Right ventricle myocardium superior (tissue), 1 donor: ENCODE data around the gene CD48. TPM values are rescaled to one million over a fixed set of nuclear protein-coding genes. Genes with fewer than 3 reads are reported as not detected.
"Not testable (repeated sequence)": the region's sequence is repeated elsewhere in the genome, so short reads cannot be mapped to it uniquely, and the experiment has no call there.

Experiments used
- ATAC-seq: fragments of 200-7000 bp; cut with Tn5 transposase; one replicate; pipeline ENCODE4 v1.9.1; 2020; ENCODE audit warnings: mild to moderate bottlenecking; ENCODE audit not compliant: poor library complexity
- DNase-seq: peaks from one replicate; pipeline ENCODE4 v3.0.0-alpha.2; 2020
- intact Hi-C: fragments of 100-400 bp; cut with DNase I; formaldehyde crosslinking; loops from one replicate; pipeline ENCODE4 v1.11.2; 2022
- total RNA-seq: library from RNA; stranded (reverse); fragmentation: NEBNext Ultra II Directional; extraction: Animal tissue kit (Norgen Biotek cat#: 25700); gene quantifications from one replicate; pipeline ENCODE4 v1.2.1, GENCODE V29; 2021
- donor health status: DM: no; HTN: yes; CAD: no; lungs with severe emphysema.

The CD48 gene
- total RNA-seq, 1 donor from 2014 or later: 0.91 TPM

- DNase-seq: peak; percentile 85
- intact Hi-C loops: no loop called here
- peak; percentile 63 for ATAC-seq
Observed at GRCh38 chr1:160665330-160666078, 46.1 kb downstream of the CD48 start.

- intact Hi-C loops: no loop called here
- DNase-seq: no peak
Observed at GRCh38 chr1:160664573-160665051, 47.0 kb downstream of the CD48 start.

GRCh38 chr1:160662910-160663309 lies 48.7 kb downstream of the CD48 start:
- intact Hi-C loops: no loop called here
- ATAC-seq (no peak), DNase-seq (no peak)

More at GRCh38 chr1:160664573-160665051, 47.0 kb downstream of the CD48 start:
- no peak for ATAC-seq

- DNase-seq (no peak), ATAC-seq (no peak)
- intact Hi-C loops: no loop called here
Observed at GRCh38 chr1:160659566-160659965, 52.1 kb downstream of the CD48 start.

GRCh38 chr1:160658814-160659193 lies 52.8 kb downstream of the CD48 start:
- ATAC-seq: no peak
- intact Hi-C loops: no loop called here
- DNase-seq: no peak

GRCh38 chr1:160658162-160658813 lies 53.3 kb downstream of the CD48 start:
- intact Hi-C loops: no loop called here
- ATAC-seq (no peak), DNase-seq (no peak)

GRCh38 chr1:160657250-160657781 lies 54.3 kb downstream of the CD48 start:
- DNase-seq (no peak), ATAC-seq (no peak)
- intact Hi-C loops: no loop called here

- intact Hi-C loops: no loop called here
- ATAC-seq: no peak
- no peak for DNase-seq
Observed at GRCh38 chr1:160656737-160657136, 54.9 kb downstream of the CD48 start.

- DNase-seq (no peak), ATAC-seq (no peak)
- intact Hi-C loops: no loop called here
Observed at GRCh38 chr1:160653620-160654016, 58.0 kb downstream of the CD48 start.

GRCh38 chr1:160652924-160653619 lies 58.5 kb downstream of the CD48 start:
- intact Hi-C loops: no loop called here
- no peak for DNase-seq
- ATAC-seq: no peak

- ATAC-seq, intact Hi-C loops, DNase-seq: not testable (repeated sequence)
Observed at GRCh38 chr1:160652065-160652641, 59.5 kb downstream of the CD48 start.

GRCh38 chr1:160651433-160652064 lies 60.1 kb downstream of the CD48 start:
- ATAC-seq: no peak

GRCh38 chr1:160647329-160647720 lies 64.3 kb downstream of the CD48 start:
- ATAC-seq: no peak
- no peak for DNase-seq
- intact Hi-C loops: no loop called here

More at GRCh38 chr1:160651433-160652064, 60.1 kb downstream of the CD48 start:
- no peak for DNase-seq
- intact Hi-C loops: no loop called here

GRCh38 chr1:160646711-160647328 lies 64.8 kb downstream of the CD48 start, which contains the start of gene SLAMF1:
SLAMF1 (minus strand) TSS chr1:160647044; CDS start chr1:160646945, 99 bp downstream.
- ATAC-seq: no peak
- no peak for DNase-seq
- intact Hi-C loops: no loop called here

- ATAC-seq: no peak
- intact Hi-C loops: no loop called here
- no peak for DNase-seq
Observed at GRCh38 chr1:160646180-160646579, 65.4 kb downstream of the CD48 start.

GRCh38 chr1:160645386-160646130 lies 66.1 kb downstream of the CD48 start:
- ATAC-seq: no peak
- DNase-seq: no peak
- intact Hi-C loops: no loop called here

- ATAC-seq (no peak), DNase-seq (no peak)
- intact Hi-C loops: no loop called here
Observed at GRCh38 chr1:160644399-160644798, 67.2 kb downstream of the CD48 start.
